HG03175 (cell line): ENCODE measurements around the gene GHRHR.

ENCODE experiments used
- ATAC-seq: cut with Tn5 transposase; IDR thresholded peaks from one replicate; pipeline ENCODE4 v1.9.1; 2021; ENCODE audit warnings: mild to moderate bottlenecking, moderate library complexity; ENCODE audit not compliant: unreplicated experiment

Gene GHRHR

DNA sequence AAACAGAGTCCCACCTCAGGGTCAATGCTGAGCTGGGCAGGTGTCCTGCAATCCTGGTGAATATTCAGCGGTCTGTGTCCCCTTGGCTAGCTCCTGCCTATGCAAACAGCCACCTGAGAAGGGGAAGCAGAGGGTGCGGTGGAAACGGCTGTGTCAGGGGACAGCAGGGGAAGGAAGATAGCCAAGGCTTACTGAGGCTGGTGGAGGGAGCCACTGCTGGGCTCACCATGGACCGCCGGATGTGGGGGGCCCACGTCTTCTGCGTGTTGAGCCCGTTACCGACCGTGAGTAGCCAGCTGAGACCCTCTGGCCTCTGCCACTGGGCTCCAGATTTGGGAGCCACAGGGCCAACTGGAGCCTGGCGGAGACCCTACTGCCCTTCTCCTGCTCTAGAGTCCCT is at the start of gene GHRHR:
Gene GHRHR, plus strand, starts transcription at position 112 of the 400 bp plus-strand sequence. Its CDS starts 116 bp downstream, at position 228.
- ATAC-seq: no peak

DNA sequence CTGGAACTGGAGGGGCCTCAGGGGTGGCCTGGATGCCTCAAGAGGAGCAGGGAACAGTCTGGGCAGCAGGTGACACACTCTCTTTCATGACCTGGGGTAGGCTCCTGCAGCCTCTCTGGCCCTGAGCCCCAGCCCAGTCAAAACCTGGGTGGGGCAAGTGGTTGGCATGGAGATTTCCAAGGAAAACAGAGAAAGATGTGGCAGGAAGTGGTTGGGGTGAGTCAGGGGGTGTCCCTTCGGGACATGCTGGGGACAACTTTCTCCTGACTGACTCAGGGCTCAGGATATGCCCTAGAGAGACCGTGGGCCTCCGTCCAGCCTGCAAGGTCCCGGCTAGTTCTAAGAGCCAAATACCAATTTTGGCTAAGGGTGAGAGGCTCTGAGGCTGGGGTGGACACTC is 49.2 kb upstream of the GHRHR start:
- ATAC-seq: no peak

DNA sequence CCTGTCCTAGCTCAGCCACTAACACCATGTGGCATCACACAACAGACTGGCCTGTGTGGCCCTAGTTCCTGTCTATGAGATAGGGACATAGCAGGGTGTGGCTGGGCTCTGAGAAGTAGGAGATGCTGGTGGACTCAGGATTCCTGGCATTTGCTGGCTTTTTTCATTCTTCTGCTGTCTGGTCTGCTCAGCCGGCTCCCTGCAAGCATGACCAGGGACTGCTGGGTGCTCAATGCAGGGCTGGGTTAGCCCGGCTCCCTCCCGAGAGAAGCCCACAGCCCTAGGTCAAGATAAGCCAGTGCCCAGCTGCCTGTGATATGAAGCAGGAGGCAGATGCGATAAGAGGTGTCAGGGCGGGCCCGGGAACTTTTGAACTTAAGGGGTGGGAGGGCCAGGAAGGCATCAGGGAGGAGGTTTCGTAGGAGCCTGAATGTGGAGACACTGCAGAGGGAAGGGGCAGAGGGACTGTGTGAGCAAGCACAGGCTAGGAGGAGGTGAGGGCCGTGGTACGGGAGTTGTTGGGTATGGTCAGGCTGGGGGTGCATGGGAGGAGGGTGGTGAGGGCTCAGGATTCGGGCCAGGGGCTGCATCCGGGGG is 48.6 kb upstream of the GHRHR start:
- no peak for ATAC-seq

DNA sequence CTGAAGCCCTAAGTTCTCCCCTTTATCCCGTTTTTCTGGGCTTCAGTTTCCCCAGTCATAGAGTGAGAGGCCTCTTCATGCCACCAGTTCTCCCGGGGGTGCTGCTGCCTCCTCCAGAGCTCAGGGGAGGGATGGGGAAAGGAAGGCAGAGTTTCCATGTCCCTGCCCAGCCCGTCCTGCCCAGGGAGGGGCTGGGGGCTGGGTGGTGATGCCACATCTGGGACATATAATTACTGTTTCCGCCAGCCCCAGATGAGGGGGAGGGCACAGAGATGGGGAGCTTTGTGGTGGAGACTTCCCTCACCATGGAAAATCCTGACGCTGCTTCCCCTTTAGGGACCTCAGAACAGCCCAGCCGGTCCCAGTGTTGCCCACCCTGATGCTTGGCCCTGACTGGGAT is 48.0 kb upstream of the GHRHR start:
- ATAC-seq: no peak

DNA sequence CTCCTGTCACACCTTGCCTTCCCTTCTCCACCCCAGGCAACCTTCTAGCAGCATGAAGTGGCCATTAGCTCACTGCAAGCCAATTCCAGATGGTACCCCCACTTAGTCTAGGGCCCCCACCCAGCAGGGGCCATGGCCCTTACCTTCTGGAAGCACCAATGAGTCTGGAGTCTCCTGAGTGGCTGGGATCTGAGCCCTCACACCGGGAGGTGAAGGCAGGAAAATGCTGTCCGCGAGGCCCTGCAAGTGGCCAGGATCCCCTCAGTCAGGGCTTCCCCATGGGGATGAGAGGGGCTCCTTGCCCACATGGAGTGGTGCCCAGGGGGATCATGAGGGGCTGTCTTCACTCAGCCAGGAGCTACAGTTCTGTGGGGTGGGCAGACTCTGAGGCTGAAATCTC is 47.5 kb upstream of the GHRHR start:
- no peak for ATAC-seq

DNA sequence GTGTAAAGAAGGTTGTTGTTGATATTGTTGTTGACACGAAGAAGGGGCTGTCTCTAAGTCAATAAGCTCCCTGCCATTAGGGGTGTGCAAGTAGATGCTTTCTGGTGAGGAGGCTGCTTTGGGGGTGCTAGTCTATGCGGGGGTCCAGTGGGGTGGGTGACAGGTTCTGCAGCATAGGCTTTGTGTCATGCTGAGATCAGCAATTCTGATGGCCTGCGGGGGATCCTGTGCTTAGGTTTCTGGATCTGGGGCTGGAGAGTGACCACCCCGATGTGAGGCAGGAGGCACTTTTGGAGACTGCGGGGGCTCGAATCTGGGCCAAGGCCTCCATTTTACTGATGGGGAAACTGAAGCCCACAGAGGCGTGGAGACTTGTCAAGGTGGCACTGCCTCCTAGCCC is 47.0 kb upstream of the GHRHR start:
- ATAC-seq: no peak

DNA sequence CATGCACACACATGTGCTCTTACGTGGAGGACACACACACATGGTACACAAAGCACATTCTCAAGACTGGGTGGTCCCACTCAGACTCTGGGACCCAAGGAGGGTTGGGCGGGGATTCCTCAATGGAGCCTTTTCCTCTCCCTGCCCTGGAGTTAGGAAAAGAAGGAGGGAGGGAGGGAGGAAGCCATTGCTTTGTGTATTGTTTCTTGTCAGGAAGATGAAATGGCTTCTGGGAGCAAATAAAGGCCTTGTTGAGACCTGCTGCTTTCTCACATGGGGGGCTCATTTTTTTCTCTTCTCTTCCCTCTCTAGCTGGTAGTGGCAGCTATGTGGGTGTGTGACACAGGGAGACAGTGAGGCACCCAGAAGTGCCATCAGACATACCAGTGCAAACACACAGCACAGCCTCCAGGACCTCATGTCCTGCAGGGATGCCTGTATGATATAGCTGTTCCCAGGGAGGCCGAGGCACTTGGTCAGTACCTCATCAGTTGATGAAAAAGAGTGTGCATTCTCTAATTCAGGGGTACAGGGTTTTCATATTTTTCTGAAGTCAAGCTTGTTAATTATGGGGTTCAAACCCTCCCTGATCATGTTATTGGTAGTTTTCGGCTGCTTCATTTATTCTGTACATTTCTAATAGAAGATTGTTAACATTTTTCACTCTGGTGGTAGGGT is 46.4 kb upstream of the GHRHR start:
- ATAC-seq: no peak

DNA sequence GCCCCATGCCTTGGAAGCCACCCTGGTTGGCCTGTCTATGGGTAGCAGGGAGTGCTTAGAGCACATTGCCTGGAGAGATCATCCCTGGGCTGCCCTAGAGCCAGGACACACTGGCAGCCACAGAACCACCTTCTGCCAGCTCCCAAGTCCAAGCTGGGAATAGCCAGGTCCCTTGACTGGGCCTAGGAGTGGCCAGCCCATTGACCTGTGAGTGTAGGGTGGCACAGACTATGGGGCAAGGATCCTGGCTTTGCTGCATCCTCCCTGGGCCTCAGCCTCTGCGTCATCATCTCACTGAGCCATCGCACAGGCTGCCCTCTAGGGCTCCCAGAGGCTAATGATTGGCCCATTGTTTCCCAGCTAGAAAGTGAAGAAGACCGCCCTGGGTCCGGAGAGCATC is 45.1 kb upstream of the GHRHR start:
- no peak for ATAC-seq

DNA sequence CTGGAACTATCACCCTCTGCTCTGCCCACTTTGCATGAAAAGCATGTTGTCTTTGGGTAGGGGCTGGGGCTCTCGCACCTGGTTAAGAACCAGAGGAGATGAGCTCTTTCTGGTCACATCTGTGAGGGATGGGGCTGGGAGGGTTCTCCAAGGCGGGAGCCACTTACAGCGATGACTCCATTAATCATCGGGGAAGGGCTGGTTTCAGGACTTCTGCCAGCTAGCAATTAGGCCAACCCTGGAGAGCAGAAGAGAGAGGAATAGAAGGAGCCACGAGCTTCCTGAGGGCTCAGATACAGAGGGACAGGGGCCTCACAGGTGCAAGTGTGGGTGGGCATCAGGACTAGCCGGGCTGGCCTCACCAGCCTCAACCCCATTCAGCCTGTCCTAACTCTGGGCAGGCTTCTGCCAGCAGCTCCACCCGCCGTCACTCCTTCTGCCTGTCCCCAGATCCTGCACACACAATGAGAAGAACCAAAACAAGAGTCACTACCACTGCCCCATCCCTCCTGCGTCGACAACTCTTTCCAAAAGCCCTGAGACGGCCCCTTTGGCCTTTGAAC is 43.7 kb upstream of the GHRHR start:
- ATAC-seq: no peak

DNA sequence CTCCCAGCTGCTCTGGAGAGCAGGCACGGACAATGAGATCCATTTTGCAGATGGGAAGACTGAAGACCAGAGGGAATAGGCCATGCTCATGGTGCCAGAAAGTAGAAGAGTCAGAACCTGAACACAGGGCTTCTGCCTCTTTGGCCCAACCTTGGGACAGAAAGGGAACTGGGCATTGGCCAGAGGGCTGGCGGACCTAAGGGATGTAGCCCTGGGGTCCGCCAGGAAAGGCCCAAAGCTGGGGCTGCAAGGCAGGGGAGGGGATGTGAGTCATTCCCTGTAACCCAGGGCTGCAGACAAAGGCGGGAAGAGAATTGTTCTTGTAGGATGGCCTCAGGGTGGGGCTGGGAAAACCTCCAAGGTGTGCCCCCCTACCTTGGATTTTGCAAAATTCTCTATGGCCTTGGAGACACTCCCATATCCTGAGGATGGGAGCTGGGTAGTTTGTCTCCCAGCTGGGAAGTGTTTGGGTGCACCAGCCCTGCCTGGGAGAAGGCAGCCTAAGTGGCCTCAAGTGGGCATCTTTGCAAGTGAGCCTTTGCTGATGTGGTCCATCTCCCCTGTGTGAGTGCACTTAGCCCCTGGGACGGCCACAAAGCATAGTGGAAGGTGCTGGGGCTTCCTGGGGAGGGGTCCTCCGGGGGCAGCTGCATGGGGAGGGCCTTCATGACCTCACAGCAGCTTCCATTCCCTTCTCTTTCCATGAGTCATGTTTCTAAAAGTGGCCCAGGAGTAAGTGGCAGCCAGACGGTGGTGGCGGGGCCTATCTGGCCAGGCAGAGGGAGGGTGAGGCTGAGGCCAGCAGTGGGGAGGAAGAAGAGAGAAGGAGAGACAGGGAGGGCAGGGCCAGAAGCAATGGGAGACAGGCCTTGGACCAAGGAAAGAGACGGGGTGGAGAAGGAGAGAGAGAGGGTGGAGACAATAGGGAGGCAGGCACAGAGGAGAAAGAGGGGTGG is 42.9 kb upstream of the GHRHR start:
- no peak for ATAC-seq

DNA sequence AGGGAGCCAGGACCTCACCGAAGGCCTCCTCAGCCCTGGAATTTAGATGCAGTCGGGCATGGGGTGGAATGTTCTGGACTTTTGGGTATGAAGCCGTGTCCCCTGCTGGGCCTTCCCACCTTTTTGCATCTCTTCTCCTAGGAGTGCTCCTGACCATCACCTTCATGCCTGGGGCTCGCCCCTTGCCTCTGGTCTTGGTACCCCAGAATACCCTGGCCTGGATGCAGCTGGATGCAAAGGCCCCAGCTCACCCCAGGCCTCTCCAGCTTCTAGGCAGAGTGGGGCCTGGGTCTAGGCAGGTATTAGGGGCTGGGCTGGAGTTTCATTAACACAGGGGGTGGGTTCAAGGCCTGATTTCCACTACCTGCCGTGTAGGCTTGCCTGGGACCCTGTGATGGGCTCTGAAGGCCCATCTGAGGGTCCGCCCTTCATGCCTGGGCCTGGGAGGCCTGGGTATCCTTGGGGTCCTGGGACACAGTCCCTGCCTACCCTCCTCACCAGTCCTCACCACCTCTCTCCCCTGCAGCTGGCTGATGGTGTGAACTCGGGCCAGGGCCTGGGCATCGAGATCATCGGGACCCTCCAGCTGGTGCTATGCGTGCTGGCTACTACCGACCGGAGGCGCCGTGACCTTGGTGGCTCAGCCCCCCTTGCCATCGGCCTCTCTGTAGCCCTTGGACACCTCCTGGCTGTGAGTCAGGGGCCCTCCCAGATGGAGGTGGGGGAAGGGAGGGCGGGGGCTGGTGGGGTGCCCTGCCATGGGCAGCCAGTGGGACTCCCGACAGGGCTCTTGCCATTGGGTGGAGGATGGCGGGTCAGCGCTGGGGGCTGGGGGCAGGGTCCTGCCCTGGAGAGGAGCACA is 42.0 kb upstream of the GHRHR start:
- no peak for ATAC-seq

DNA sequence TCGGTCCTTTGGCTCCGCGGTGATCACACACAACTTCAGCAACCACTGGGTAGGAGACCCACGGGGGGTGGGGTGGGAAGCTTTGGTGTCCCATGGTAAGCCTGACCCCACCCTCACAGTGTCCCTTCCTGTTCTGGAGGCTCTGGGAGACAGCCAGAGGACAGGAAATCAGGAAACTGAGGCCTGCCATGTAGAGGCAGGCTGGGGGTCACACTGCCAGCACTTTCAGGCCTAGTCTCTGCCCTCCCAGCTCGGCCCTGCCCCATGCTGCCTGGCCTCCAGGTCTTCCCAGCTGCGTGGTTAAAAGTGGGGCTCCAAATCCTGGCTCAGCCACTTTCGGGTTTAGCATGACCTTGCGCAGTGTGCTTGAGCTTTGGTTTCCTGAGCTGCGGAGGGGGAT is 41.2 kb upstream of the GHRHR start:
- ATAC-seq: no peak

DNA sequence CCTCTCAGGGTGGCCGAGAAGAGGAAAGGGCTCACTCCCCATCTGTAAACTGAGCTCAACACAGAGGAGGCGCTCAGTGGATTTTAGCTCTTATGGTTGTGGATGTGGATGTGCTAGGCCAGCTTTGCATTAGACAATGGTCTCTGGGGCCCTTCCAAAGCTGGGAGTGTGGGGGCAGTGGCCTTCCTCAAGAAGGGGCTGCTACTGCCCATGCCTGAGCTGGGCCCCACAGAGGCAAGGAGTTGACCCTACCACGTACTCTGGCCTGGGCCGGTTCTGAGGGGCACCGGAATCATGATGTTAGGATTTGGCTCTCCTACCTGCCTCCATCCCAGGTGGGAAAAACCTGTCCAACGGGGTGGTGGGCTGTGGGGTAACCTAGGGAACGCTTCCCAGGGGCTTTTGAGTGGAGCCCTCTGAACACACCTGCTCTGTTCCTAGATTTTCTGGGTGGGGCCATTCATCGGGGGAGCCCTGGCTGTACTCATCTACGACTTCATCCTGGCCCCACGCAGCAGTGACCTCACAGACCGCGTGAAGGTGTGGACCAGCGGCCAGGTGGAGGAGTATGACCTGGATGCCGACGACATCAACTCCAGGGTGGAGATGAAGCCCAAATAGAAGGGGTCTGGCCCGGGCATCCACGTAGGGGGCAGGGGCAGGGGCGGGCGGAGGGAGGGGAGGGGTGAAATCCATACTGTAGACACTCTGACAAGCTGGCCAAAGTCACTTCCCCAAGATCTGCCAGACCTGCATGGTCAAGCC is 40.6 kb upstream of the GHRHR start:
- ATAC-seq: no peak

DNA sequence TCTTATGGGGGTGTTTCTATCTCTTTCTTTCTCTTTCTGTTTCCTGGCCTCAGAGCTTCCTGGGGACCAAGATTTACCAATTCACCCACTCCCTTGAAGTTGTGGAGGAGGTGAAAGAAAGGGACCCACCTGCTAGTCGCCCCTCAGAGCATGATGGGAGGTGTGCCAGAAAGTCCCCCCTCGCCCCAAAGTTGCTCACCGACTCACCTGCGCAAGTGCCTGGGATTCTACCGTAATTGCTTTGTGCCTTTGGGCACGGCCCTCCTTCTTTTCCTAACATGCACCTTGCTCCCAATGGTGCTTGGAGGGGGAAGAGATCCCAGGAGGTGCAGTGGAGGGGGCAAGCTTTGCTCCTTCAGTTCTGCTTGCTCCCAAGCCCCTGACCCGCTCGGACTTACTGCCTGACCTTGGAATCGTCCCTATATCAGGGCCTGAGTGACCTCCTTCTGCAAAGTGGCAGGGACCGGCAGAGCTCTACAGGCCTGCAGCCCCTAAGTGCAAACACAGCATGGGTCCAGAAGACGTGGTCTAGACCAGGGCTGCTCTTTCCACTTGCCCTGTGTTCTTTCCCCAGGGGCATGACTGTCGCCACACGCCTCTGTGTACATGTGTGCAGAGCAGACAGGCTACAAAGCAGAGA is 39.9 kb upstream of the GHRHR start:
- ATAC-seq: no peak

DNA sequence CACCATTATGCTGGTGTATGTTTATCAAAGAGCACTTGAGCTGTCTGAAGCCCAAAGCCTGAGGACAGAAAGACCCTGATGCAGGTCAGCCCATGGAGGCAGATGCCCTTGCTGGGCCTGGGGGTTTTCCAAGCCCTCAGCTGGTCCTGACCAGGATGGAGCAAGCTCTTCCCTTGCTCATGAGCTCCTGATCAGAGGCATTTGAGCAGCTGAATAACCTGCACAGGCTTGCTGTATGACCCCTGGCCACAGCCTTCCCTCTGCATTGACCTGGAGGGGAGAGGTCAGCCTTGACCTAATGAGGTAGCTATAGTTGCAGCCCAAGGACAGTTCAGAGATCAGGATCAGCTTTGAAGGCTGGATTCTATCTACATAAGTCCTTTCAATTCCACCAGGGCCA is 39.1 kb upstream of the GHRHR start:
- no peak for ATAC-seq

DNA sequence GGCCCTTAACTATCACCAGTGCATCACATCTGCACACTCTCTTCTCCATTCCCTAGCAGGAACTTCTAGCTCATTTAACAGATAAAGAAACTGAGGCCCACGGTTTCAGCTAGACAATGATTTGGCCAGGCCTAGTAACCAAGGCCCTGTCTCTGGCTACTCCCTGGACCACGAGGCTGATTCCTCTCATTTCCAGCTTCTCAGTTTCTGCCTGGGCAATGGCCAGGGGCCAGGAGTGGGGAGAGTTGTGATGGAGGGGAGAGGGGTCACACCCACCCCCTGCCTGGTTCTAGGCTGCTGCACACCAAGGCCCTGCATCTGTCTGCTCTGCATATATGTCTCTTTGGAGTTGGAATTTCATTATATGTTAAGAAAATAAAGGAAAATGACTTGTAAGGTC is 38.6 kb upstream of the GHRHR start:
- ATAC-seq: no peak

DNA sequence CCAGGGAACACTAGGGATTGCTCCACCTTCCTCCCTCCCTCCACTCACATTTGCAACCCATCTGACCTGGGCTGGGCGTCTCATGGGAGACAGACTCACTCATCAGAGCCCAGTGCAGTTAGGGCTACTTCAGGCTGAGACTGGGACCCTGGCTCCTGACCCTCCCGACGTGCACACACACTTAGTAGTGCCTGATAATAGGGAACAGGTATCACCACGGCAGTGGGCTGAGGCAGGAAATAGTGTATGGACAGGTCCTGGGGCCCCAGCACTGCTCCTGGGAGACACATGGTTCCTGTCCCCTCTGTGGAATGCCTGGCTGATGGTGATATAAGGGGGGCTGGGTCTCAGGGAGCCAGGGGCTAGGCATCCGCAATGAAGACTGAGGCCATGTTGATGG is 37.8 kb upstream of the GHRHR start:
- no peak for ATAC-seq

DNA sequence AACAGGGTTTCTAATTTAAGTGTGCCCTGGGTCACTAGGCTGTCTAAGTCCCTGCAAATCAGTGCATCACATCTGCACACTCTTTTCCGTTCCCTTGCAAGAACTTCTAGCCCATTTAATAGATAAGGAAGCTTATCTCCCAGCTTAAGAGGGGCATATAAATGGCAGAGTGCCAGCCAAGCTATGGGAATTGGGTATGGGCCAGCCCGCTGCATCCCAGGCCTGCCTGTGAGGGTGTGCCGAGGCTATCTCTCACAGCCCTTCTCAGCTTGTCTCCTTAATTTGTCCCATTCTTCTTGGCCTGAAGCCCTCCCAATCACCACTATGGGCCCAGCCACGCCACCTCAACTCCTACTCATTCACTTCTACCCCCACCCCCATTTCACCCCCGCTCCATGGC is 37.4 kb upstream of the GHRHR start:
- no peak for ATAC-seq

DNA sequence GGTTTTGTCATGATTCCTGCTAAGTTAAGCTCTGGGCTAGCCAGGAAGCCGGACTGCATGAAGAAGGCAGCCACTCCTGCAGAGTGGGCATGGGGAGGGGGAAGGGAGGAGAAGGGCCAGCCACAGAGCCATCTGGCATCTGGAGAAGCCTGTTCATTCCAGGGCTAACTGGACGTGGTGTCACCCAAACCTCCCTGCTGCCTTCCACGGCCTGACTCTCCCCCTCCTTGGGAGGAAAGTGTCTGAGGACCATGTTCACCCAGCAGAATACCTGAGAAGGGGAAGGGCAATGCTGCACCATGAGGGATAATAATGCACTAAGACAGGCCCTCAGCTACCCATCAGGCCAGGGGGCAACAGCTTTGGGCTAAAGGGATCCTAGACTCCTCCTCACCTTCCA is 36.7 kb upstream of the GHRHR start:
- no peak for ATAC-seq
